HG03457 (cell line): ENCODE data around the gene CCNJL.

Source experiments
- ATAC-seq: cut with Tn5 transposase; IDR thresholded peaks from one replicate; pipeline ENCODE4 v1.9.1; 2021; ENCODE audit warnings: moderate number of reproducible peaks; ENCODE audit not compliant: unreplicated experiment

CCNJL gene

DNA sequence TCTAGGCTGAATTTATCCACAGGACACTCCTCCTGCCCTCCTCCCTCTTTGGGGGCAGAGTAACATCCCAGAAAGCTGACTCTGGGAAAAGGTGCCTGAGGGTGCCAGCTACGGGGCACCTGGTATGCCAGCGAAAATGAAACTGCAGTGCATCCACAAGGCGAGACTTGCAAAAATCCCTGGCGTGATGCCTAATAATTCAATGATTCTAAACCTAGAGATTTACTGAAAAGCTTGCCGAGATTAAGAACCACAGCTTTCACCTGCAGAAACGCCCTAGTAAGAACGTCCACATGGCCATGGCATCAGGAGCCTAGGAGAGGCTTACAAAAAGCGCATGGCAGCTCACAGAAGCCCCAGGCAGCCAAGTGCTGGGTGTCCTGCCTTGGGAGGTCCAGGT is 20.9 kb downstream of the CCNJL start:
- ATAC-seq = no peak

DNA sequence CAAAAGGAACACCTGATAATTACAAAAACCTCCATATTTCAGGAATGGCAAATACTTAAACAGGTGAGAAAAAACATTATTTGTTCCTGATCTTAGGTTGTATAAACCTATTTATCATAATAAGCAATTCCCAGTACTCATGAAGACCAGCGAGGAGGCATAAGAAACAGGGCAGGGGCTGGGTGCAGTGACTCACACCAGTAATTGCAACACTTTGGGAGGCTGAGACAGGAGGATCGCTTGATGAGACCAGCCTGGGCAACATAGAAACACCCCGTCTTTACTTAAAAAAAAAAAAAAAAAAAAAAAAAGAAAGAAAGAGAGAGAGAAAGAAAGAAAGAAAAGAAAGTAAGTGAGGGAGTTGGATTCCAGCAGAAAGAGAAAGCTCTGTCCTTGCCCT is 21.6 kb downstream of the CCNJL start:
- no peak for ATAC-seq

DNA sequence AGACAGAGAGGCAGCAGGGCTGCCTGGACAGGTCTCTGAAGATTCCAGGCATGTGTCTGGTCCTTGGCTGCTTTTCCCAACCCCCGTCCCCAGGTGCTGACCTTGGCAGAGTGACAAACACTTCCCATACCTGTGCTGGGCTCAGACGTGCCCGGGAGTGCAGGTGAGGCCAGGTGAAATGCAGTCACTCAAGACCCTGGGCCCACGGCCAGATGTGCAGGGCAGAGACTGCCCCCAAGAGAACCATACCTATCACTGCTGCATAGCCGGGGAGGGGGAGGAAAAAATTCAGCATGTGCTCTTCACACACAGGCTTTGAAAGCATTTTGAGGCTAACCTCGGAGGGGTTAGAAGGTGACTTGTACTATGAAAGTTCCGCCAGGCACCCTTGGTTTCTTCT is 22.6 kb downstream of the CCNJL start:
- no peak for ATAC-seq

GRCh38 chr5:160289356-160289651 is 23.1 kb downstream of the CCNJL start:
- no peak for ATAC-seq

DNA sequence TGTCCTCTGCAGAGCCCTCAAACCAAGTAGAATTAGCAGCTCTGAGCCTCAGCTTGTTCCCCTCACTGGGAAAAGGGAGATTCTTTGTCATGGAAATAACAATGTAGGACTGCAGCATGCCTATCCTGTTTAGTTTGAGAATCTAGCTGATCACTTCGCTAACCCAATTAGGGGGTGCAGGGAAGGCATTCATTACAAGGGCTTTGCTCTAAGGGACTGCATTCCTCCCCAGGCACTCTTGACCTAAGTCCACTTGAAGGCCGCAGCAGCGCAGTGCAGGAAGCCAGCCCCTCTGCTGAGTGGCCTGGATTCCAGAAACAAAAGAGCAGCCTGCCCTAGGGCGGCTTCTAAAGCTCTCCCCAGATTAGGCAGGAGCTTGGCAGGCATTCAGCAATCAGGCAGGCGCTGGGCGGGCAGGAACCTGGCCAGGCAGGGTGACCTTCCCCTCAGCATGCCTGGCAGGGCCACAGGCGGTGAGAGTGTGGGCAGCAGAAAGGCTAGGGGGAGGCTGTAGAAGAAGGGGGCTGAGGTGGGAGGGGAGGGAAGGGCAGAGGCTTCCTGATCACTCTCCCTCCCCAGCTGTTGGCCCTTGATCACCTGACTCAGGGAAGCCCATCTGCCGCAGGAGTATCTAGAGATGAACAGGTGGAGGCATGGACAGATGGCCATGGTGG is 24.8 kb downstream of the CCNJL start:
- no peak for ATAC-seq

- ATAC-seq = no peak
Measured at GRCh38 chr5:160286947-160287346, 25.4 kb downstream of the CCNJL start.

DNA sequence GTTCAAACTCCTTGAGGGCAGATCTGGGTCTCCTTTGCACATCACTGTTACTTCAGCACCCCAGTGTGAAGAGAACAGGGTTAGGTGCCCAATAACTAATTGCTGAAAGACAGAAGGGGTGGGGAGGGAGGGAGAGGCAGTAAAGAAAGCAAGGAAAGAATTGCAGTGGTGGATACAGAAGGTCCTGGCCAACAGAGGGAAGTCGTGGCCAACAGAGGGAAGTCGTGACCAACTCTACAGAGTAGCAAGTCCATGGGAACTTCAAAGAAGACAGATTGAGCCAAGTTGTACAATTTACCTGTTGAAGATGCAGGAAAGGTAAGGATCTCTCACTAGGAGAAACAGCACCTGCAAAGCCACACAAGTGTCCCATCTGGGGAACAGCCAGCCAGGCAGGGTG is 27.0 kb downstream of the CCNJL start:
- no peak for ATAC-seq

DNA sequence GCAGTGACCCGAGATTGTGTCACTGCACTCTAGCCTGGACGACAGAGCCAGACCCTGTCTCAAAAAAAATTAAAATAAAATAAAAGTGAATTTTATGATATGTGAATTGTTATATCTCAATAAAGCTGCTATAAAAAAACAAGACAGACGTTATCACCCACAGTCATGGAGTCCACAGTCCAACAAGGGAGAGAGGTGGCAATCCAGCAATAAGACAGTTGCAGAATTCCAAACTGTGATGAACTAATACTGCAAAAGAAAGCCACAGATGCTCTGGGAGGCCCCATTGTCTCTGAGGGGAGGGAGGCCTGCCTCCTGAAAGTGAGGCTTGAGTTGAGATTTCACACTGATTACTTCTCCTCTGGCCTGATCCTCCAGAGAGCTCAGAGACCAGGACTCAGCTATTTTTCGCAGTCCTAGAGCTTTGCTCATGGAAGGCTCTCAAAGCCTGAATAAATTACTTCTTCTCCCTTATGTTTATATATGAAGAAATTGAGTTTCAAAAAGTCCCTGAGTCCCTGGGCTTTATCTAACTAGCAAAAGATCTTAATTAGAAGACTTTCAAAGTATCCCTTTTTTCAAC is 28.0 kb downstream of the CCNJL start:
- ATAC-seq = no peak

GRCh38 chr5:160281275-160281674 is 31.1 kb downstream of the CCNJL start:
- ATAC-seq = no peak

GRCh38 chr5:160280384-160281095 is 31.8 kb downstream of the CCNJL start:
- no peak for ATAC-seq

GRCh38 chr5:160278343-160278742 is 34.0 kb downstream of the CCNJL start:
- no peak for ATAC-seq

DNA sequence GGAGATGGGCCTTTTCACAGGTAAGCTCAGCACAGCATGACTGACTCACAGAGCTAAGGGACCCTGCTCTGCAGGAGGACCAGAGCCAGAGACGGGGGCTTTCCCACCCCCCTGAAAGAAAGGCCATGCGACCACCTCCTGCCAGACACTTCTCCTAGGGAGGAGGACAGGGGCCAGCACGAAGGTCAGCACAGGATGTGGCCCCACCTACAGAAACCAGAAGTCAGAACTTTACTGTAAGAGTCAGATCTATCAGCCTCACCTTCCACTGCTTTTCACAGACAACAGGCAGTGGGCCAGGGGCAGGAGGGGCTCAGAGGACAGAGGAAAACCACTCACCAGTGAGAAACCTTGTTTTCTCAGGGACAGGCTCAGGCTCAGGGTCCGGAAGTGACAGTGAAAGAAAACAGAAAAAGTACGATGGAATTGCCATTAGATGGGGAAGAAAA is 37.9 kb downstream of the CCNJL start:
- ATAC-seq = no peak

DNA sequence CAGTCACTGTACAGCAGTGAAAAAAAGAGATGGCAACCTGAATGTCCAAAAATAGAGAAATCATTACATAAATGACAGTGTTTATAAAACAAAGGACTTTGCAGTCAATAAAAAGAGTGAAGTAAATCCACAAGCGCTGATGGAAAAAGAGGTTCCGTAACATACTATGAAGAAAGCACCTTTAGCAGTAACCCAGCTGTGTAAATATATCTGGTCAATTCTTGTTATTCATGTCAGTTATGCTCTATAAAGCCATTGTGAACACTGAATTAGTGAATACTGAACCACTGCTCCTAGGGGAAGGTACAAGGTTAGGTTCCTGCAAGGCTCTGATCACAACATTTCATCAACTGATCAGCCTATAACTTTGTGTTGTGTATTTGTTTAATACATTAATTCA is 39.5 kb downstream of the CCNJL start:
- ATAC-seq = no peak

DNA sequence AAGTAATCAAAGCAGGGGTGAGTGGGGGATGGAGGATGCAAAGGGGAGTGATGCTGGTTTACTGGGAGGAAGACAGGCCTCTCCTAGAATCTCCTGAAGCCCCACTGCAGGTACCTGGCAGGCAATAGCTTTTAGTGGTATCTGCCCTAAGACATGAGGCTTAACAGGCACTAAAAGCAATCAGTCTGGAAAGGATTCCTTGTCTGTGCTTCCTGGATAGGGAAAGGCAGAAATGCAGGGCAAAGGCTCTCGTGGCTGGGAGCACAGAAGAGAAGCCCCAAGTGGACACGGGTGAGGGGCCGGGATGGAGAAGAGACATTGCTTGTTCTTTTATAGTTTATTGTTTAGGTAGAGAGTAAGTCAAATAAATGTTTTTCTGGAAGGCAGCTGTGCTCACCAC is 40.1 kb downstream of the CCNJL start:
- ATAC-seq = no peak

GRCh38 chr5:160271836-160272235 is 40.5 kb downstream of the CCNJL start:
- ATAC-seq = no peak

GRCh38 chr5:160271396-160271795 is 41.0 kb downstream of the CCNJL start:
- ATAC-seq = no peak

GRCh38 chr5:160270704-160271103 is 41.7 kb downstream of the CCNJL start:
- ATAC-seq = no peak

- ATAC-seq = no peak
Measured at GRCh38 chr5:160269017-160269416, 43.3 kb downstream of the CCNJL start.

DNA sequence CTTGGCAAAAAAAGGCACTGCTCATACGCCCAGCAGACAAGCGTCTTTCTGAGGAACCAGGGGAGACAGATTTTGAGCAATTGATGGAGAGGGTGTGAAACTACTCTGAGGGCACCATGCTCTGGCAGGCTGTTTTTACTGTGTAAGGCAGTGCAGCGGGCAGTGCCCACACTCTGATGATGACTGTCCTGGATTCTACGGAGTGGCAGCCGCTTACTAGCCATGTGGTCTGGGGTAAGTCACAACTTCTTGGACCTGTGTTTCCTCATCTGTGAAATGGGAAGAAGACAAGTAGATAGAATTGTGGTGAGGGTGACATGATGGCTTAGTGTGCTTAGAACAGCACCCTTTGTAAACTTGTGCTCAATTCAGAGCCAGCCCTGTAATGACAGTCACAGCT is 44.2 kb downstream of the CCNJL start:
- no peak for ATAC-seq

DNA sequence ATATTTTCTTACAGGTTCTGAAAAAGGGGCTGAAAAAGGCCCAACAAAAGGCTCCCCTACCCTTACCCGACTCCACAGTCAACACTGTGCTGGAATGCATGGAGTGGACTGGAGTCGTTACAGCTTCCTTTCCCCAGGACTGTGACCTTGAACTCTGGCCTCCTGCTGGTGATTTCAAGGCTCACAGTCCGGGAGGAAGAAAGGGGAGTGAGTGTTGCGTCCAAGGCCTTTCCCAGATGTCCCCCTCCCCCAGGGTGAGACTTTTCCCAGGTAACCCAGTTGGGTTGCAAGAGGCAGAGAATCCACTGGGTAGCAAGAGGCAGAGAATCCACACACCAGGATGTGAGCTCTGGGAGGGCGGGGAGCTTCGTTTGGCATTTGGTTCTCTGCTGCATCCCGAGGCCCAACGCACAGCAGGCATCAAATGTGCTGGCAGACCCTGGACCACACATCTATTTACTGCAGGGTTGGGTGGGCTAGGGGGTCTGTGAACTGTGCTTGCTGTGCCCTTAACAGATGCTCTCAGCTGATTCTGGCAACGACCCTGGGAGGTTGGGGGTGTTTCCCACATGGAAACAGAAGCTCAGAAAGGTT is 45.5 kb downstream of the CCNJL start:
- no peak for ATAC-seq

DNA sequence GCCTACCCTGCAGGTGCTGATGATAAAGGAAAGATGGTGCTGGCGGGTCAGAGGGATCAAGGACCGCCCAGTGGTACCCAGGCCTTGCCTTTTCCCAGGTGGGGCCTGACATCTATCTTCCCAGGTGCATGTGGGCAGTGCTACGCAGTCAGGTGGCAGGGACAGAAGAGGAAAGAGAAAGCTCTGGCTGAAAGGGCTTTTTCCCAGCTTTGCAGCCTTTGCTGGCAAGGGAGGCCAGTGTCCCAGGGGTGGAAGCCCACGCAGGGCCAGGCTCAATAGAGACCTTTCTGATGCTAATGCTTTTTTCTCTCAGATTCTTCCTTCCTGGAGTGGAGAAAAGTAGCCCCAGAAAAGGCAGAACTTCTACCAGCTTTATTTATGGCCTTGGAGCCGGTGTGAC is 46.3 kb downstream of the CCNJL start:
- ATAC-seq = no peak

GRCh38 chr5:160263326-160263855 is 49.0 kb downstream of the CCNJL start:
- no peak for ATAC-seq
